Urinary bladder (tissue), 4 donors: ENCODE data around the gene CADPS. TPM values are rescaled to one million over a fixed set of nuclear protein-coding genes. Genes with fewer than 3 reads are reported as not detected.

Experiments
- DNase-seq: peaks from one replicate; pipeline ENCODE4 v3.0.0-alpha.2; 2015; ENCODE audit errors: extremely low spot score
- H3K27ac ChIP-seq: one replicate; pipeline ENCODE4 v1.5.1; 2013; ENCODE audit warnings: low read depth, mild to moderate bottlenecking, moderate library complexity
- H3K36me3 ChIP-seq: one replicate; pipeline ENCODE4 v1.6.1; 2013; ENCODE audit warnings: mild to moderate bottlenecking, moderate library complexity; ENCODE audit not compliant: insufficient read depth
- H3K4me1 ChIP-seq: one replicate; pipeline ENCODE4 v1.6.1; 2013; ENCODE audit warnings: mild to moderate bottlenecking, moderate library complexity; ENCODE audit not compliant: insufficient read depth
- H3K4me3 ChIP-seq: one replicate; pipeline ENCODE4 v1.5.1; 2013; ENCODE audit warnings: low read depth, low read length
- WGBS: extraction: QIAGEN DNeasy Blood & Tissue Kit; methylation state at CpG from one replicate; pipeline ENCODE4 v1.1.7; 2013; 5-methylcytosine and 5-hydroxymethylcytosine counted together
- polyA plus RNA-seq: library from polyadenylated mRNA; stranded (reverse); fragments of 200-250 nt; gene quantifications from one replicate; pipeline ENCODE4 v1.2.3, GENCODE V29; 2013
- total RNA-seq: library from RNA; depleted of rRNA; stranded (reverse); fragments of >200 nt; gene quantifications from one replicate; pipeline ENCODE4 v1.2.3, GENCODE V29; 2014
- donor health status: healthy with polysubstance abuse.
- donor health status: healthy.

Gene CADPS
- total and polyA plus RNA-seq, 2 donors, result 1.4 to 19.2 TPM

GRCh38 chr3:62493109-62493801 lies 382.0 kb downstream of the CADPS start:
- WGBS, result 70% methylated on average over 4 of the region's 4 CpGs
- Histone ChIP-seq H3K36me3 (no peaks in the 10 kb centered on the region), H3K27ac (no peak overlapping the region), H3K4me1 (no peaks in the 10 kb centered on the region), H3K4me3 (no peak overlapping the region)
- no peak for DNase-seq

- no peak overlapping the region for H3K4me3 ChIP-seq
- H3K36me3 ChIP-seq, result no peaks in the 10 kb centered on the region
- 64% methylated on average over 4 of the region's 4 CpGs for WGBS
- H3K27ac ChIP-seq, result no peak overlapping the region
- no peak for DNase-seq
- no peaks in the 10 kb centered on the region for H3K4me1 ChIP-seq
These were observed 392.3 kb downstream of the CADPS start for GRCh38 chr3:62482961-62483360.

GRCh38 chr3:62481962-62482361 lies 393.3 kb downstream of the CADPS start:
- Histone ChIP-seq H3K27ac (no peak overlapping the region), H3K4me3 (no peak overlapping the region), H3K36me3 (no peaks in the 10 kb centered on the region), H3K4me1 (no peaks in the 10 kb centered on the region)
- DNase-seq, result no peak
- 90% methylated on average over 2 of the region's 2 CpGs for WGBS

GRCh38 chr3:62480056-62480455 lies 395.2 kb downstream of the CADPS start:
- H3K4me1 ChIP-seq, result no peaks in the 10 kb centered on the region
- 65% methylated on average over 1 of the region's 1 CpG for WGBS
- no peak for DNase-seq
- H3K36me3 ChIP-seq, result no peaks in the 10 kb centered on the region
- H3K4me3 ChIP-seq, result no peak overlapping the region
- H3K27ac ChIP-seq, result no peak overlapping the region

GRCh38 chr3:62479326-62479725 lies 395.9 kb downstream of the CADPS start:
- H3K36me3 ChIP-seq, result no peaks in the 10 kb centered on the region
- no peak for DNase-seq
- no peak overlapping the region for H3K27ac ChIP-seq
- 68% methylated on average over 9 of the region's 9 CpGs for whole genome bisulfite sequencing
- H3K4me1 ChIP-seq, result no peaks in the 10 kb centered on the region
- no peak overlapping the region for H3K4me3 ChIP-seq

DNA sequence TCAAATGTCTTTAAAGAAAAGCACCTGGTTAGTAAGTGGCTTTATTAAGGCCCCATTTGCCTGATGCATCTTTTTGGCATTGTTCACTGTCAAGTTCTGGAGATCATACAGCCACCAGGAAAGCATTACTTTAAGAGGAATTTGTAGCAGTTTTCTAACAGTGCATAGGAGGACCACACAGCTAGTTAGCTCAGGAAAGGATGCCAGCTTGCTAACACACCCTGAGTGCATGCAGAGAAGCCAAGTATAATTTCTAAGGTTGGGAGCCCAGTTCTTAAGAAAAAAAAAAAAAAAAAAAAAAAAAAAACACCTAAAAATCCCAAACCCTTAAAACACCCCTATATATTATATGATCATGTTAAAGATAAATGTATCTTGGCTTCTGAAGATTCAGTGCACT lies 399.9 kb downstream of the CADPS start:
- Histone ChIP-seq H3K36me3 (no peaks in the 10 kb centered on the region), H3K4me1 (no peaks in the 10 kb centered on the region), H3K27ac (no peak overlapping the region), H3K4me3 (no peak overlapping the region)
- no peak for DNase-seq

DNA sequence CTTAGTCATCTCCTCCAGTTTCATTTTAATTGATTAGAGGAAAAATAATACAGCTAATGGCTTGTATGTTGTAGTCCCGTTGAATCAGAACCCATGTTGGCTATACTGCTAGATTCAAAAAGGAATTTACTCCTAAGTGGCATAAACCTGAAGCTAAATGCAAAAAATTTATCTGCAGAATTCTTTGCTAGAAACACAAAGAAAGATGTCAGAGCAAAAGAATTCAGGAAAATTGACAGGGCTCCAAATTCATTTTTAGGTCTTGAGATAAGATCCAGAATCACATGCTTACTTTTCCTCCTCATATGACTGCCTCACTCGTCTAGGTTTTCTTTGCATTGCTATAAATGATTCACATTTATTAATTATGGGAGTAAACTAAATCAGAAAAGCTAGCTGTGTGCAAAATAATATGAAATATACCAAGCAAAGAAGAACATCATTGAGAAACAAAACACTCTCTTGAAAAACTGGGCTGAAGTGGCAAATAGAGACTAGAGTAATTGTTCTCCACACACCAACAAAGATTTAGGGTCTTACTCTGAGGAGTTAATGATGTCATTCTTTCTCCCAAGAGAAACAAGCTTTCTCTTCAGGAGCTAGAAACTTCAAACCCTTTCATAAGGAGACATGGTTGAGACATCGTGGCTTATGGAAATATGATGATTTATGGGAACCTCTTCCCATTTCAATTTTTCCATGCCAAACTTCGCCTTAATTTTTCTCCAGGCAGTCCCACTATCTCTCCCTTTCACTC lies 407.1 kb downstream of the CADPS start:
- Histone ChIP-seq H3K36me3 (no peaks in the 10 kb centered on the region), H3K27ac (no peak overlapping the region), H3K4me1 (no peaks in the 10 kb centered on the region), H3K4me3 (no peak overlapping the region)
- 55% methylated on average over 4 of the region's 4 CpGs for WGBS
- no peak for DNase-seq

- H3K4me3 ChIP-seq, result no peak overlapping the region
These were observed 412.4 kb downstream of the CADPS start for GRCh38 chr3:62462788-62463187.

DNA sequence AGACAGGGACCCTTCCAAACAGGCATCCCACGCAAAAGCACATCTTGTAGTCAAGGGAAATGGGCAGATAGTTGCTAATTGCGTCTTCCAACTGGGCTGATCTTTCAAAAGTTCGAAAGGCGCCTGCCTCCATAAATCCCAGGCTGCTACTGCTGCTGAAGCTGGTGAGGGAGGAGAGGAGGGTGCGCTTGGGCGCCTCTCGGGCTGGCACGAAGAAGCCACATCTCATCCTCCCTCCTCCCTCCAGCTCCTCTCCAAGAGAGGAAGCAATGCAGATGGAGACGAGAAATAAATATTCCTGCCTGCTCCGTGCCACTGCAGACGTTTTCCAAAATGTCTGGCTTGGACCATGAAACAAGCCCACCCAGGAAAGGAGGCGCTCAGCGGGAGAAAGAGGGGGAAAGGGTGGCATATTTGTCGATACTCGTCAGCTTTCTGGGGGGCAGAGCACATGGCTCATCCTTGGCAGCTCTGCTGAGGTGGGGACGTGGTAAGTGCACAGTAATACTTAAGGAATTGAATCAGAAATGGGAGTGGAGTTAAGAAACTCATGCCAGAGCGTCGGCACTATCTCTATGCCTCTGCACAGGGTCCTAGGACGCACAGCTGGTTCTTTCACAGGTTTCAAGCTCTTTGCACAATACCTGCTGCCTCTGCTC lies 413.0 kb downstream of the CADPS start:
- Histone ChIP-seq H3K4me1 (no peaks in the 10 kb centered on the region), H3K4me3 (no peak overlapping the region), H3K27ac (no peak overlapping the region), H3K36me3 (no peaks in the 10 kb centered on the region)
- no peak for DNase-seq
- 76% methylated on average over 19 of the region's 19 CpGs for WGBS

More at GRCh38 chr3:62462788-62463187, 412.4 kb downstream of the CADPS start:
- no peaks in the 10 kb centered on the region for H3K36me3 ChIP-seq
- DNase-seq, result no peak
- WGBS, result 77% methylated on average over 4 of the region's 4 CpGs
- no peaks in the 10 kb centered on the region for H3K4me1 ChIP-seq
- no peak overlapping the region for H3K27ac ChIP-seq

DNA sequence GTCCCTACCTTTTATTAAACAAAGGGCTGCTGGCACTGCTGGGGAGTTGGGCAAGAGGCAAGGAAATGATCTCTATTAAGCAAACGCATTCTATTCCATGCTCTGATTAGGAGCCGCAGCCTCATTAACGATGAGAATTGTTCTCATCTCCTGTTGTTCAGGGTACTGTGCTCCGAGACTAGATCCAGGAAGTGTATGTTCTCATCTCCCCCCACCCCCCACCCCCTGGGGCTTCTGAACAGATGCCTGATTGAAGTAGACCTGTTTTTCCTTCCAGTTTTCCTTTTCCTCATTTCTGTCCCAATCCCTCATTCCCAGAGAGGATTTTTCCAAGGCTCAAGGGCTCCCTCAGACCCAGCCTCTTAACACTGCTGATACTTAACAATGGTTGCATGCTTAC lies 420.3 kb downstream of the CADPS start:
- Histone ChIP-seq H3K4me3 (no peak overlapping the region), H3K27ac (no peak overlapping the region), H3K36me3 (no peaks in the 10 kb centered on the region), H3K4me1 (no peaks in the 10 kb centered on the region)
- DNase-seq, result no peak
- WGBS, result 47% methylated on average over 4 of the region's 4 CpGs

- Histone ChIP-seq H3K27ac (no peak overlapping the region), H3K36me3 (no peaks in the 10 kb centered on the region), H3K4me3 (no peak overlapping the region), H3K4me1 (no peaks in the 10 kb centered on the region)
- WGBS, result 88% methylated on average over 6 of the region's 6 CpGs
- no peak for DNase-seq
These were observed 421.8 kb downstream of the CADPS start for GRCh38 chr3:62453448-62453847.

GRCh38 chr3:62451211-62451887 lies 423.9 kb downstream of the CADPS start:
- no peaks in the 10 kb centered on the region for H3K36me3 ChIP-seq
- WGBS, result 70% methylated on average over 8 of the region's 8 CpGs
- no peak overlapping the region for H3K4me3 ChIP-seq

GRCh38 chr3:62446337-62446940 lies 428.8 kb downstream of the CADPS start:
- no peak overlapping the region for H3K27ac ChIP-seq
- no peaks in the 10 kb centered on the region for H3K4me1 ChIP-seq
- H3K4me3 ChIP-seq, result no peak overlapping the region
- H3K36me3 ChIP-seq, result no peaks in the 10 kb centered on the region
- WGBS, result 79% methylated on average over 5 of the region's 5 CpGs
- DNase-seq, result no peak

More at GRCh38 chr3:62451211-62451887, 423.9 kb downstream of the CADPS start:
- Histone ChIP-seq H3K27ac (no peak overlapping the region), H3K4me1 (no peaks in the 10 kb centered on the region)
- no peak for DNase-seq
